Ramos (cell line): Measurements from ENCODE around the gene TRIM59.

ENCODE experiments used
- in situ Hi-C: fragments of 300-500 bp; cut with MboI; formaldehyde crosslinking; loops from one replicate; pipeline ENCODE4 v1.14.3; 2022; ENCODE audit warnings: low sequenced_read_pairs; ENCODE audit not compliant: unreplicated experiment

Gene TRIM59

DNA sequence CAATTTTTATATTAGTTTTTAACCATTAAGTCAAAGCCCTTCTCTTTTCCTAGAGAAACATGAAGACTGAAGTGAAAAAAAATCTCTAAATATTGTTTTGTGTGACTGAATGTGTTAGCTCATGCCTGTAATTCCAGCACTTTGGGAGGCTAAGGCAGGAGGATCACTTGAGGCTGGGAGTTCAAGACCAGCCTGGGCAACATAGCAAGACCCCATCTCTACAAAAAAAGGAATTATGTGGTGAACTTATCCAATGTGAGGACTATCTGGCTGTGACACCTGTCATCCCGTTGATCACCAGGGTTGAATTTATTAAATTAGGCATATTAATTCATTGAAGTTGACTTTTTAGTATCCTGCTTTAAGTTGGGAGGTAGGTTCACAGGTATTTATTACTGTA, 37.1 kb downstream of the TRIM59 start:
- in situ Hi-C loops = no loop called here

DNA sequence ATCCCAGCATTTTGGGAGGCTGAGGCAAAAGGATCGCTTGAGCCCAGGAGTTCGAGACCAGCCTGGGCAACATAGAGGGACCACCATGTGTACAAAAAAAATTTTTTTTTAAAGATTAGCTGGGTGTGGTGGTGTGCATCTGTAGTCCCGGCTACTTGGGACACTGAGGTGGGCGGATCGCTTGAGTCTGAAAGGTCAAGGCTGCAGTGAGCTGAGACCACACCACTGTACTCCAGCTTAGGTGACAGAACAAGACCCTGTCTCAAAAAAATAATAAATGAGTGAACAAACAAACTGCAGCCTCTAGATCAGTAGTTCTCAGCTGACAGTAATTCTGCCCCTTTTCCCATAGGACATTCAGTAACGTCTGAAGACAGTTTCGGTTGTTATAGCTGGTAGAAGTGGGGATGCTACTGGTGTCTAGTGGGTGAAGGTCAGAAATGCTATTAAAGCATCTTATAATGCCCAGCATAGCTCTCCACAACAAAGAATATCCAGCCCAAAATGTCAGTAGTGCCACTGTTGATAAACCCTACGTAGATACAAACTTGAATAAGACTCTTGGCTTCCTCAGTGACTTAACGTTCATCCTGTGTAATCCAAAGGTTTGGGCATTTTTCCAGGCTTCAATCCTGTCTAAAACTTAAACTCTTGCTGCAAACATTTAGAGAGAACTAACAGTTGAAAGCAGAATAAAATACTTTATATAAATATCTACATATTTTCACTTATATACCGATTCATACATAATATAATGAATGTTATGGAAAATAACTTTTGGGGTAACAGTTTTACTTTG, 39.6 kb downstream of the TRIM59 start:
- in situ Hi-C loops = no loop called here

DNA sequence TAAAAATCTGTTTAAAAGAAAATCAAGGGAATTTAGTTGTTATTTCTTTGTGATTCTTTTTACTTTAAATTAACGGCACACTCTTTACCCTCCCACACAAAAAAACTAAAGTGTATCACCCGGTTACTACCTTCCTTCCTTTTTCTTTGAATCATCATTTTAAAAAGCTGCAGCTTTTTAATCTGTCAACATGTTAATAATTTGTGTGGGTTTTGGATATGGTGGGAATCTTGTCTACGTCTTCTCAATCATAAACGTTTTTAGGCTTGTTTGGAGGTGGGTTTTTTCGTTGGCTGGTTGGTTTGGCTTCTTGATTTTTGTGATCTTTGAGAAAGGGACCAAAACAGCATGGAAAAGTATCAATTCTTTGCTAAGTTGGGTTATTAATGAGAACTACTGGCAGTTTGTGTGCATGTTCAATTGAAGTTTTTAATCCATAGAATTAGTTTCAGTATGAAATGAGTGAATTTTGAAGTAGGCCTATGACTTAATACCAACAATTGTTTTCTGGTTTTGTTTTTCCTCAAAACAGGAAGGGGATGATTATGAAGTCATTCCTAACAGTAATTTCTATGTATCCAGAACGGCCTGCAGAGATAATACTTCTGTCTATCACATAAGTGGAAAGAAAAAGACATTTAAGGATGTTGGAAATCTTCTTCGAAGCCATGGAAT, 45.7 kb downstream of the TRIM59 start:
- in situ Hi-C loops = no loop called here

DNA sequence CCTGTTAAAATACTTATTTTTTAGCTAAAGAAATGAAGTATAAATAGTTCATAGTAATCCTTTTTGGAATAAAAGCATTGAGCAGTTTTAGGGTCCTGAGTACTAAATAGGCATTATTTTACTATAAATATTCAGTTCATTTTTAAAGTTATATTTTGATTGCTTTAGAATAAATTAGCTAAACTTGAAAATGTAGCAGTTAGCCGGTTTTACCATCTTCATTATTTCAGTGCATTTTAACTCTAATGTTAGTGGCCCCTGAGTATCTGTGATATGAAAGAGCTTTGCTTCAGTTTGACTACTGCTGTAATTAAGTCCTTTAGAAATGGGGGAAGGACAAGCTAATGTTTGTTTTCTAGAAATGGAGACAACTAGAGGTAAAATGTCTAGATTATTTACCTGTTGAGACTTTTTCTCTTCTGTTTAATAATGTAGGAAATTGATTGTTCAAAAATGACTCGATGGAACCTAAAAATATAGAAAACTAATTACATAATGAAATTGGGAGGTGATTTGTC, 46.5 kb downstream of the TRIM59 start:
- in situ Hi-C loops = no loop called here

DNA sequence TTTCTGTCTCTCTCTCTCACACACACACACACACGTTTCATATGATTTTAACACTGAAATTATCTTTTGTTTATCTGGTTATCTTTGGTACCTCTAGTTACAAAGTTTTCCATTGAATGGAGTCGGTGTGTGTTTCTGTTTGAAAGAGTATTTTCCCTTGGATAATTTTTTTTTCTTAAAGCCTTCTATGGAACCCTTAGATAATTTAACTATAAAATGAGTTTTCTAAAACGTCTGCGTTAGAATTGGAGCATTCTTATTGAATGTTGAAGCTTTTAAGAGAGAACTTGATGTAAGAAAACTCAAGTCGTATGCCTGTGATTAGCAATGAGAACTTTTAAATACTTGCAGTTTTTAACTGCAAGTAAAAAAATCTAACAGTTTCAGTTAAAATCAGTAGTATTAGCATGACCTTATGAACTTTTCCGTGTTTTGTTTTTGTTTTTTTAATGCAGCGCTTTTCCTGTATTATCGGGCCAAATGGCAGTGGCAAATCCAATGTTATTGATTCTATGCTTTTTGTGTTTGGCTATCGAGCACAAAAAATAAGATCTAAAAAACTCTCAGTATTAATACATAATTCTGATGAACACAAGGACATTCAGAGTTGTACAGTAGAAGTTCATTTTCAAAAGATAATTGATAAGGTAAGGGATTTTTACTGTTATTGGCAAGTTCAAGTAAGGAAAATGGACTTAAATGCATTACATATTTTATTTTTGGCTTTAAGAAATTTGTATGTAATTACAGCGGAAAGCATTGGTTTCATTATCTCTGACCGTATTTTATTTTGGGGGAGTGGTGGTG, 47.2 kb downstream of the TRIM59 start:
- in situ Hi-C loops = no loop called here

DNA sequence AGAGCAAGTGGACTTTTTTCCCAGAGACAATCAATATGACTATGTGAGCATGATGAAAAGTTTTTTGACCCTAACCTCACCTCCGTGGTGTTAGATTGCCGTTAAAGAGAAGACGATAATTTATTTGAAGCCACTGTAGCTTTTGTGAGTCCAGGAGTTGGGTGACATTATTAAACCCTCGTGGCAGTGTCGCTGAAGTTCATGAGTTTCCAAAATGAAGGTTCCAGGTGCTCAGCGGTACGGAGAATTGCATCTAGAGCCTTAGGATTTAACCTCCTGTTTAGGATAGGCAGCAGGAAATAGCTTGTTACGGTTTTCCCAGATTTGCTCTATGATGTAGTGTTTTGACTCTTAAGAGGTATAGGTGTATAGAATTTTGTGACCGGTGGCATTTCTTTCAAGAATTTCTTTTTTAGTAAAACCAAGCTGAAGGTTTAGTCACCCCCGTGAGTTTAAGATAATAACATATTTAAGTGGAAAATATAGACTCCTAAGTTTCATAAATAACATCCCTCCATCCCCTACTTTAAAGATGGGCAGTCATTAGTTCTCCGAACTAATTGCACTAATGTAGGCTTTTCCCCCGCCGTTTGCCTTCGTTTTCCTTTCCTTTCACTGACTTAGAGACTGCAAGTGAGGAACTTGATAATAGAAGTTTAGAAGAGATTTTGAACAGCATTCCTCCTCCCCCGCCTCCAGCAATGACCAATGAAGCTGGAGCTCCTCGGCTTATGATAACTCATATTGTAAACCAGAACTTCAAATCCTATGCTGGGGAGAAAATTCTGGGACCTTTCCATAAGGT, 48.1 kb downstream of the TRIM59 start:
- in situ Hi-C loops = no loop called here

- in situ Hi-C loops = no loop called here
Observed at GRCh38 chr3:160400702-160401150, 48.9 kb downstream of the TRIM59 start.

GRCh38 chr3:160400030-160400701, 49.4 kb downstream of the TRIM59 start:
- in situ Hi-C loops = no loop called here

GRCh38 chr3:160399125-160400029, 50.2 kb downstream of the TRIM59 start, which contains the start of the genes IFT80 and SMC4:
Gene IFT80 (minus strand): TSS chr3:160399225. CDS start chr3:160384600, 14,625 bp downstream.
Gene SMC4 (plus strand): TSS chr3:160399650. CDS start chr3:160400827, 1,177 bp downstream.
- in situ Hi-C loops = no loop called here

DNA sequence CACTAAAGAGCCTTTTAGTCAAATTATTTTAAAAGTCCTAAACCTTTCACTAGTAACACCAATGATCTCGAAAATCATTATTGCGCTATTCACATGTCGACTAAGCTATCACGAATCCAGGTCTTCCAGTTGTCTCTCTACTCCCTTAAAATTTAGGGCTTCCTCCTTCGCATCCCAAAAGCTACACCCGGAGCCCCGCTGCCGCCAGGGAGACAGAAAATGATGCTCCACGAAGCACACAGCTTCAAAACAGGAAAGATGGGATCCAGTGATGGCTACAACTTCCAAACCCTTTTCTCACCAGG, 50.8 kb downstream of the TRIM59 start:
- in situ Hi-C loops = no loop called here

GRCh38 chr3:160395297-160395696, 54.3 kb downstream of the TRIM59 start:
- in situ Hi-C loops = no loop called here

DNA sequence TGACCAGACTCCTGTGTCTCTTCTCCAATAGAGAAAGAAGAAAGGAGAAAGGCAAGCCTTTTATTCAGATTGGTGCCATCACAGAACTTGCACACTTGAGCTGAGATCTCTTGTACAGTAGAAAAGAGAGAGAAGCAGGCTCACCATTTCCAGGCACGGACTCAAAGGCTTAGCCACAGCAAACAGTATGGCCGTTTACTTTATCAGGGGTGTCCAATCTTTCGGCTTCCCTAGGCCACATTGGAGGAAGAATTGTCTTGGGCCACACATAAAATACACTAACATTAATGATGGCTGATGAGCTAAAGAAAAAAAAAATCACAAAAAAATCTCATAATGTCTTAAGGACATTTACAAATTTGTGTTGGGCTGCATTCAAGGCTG, 55.6 kb downstream of the TRIM59 start:
- in situ Hi-C loops = no loop called here

DNA sequence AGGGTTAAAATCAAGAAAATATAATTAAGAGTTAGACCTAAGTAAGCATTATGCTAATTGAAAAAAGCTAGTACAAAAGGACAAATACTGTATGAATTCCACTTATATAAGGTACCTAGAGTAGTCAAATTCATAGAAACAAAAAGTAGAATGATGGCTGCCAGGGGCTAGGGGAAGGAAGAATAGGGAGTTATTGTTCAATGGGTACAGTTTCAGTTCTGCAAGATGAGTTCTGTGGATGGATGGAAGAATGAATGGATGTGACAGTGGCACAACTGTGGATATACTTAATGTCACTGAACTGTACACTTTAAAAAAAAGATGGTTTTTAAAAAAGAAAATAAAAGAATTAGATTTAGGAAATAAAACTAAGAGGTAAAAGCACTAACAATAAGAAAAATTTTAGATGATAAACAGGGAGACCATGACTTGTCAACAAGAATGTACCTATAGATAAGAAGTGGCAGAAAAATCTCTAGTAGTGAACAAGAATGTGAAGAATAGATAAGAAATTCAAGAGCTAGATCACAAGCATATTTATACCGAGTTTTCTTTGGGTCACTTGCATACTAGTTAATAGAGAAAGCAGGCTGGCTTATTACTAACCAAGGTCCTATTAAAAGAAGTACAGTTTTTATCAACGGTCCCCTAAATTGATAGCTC, 56.1 kb downstream of the TRIM59 start:
- in situ Hi-C loops = no loop called here

DNA sequence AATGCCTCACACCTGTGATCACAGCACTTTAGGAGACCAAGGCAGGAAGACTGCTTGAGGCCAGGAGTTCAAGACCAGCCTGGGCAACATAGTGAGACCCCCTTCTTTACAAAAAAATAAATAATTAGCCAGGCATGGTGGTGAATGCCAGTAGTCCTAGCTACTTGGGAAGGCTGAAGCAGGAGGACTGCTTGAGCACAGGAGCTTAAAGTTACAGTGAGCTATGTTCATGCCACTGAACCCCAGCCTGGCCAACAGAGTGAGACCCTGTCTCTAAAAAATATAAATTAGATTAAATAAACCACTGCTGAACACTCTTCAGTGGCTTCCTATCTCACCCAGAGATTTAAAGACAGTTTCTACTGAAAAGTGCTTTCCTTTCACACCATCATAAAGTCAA, 56.8 kb downstream of the TRIM59 start:
- in situ Hi-C loops = no loop called here

GRCh38 chr3:160390565-160391138, 58.9 kb downstream of the TRIM59 start:
- in situ Hi-C loops = no loop called here
